C4-2B (cell line): ENCODE measurements around the gene ARMH2.

Source experiments
- H3K27ac ChIP-seq: fragments of 450-650 bp; 2 replicates; pipeline ENCODE4 v1.5.1; 2017
- CTCF ChIP-seq: fragments of 450-650 bp; conservative IDR thresholded peaks from 2 replicates; pipeline ENCODE4 v1.5.1; 2017; ENCODE audit warnings: mild to moderate bottlenecking
- ZFX ChIP-seq: fragments of 450-650 bp; IDR thresholded peaks from 2 replicates; pipeline ENCODE4 v1.6.1; 2017

ARMH2 gene

GRCh38 chr6:24827970-24828369 is 29.3 kb upstream of the ARMH2 start:
- no peak overlapping the region for H3K27ac ChIP-seq

GRCh38 chr6:24827162-24827561 is 28.4 kb upstream of the ARMH2 start:
- TF ChIP-seq ZFX (no peak), CTCF (no peak)
- no peak overlapping the region for H3K27ac ChIP-seq

More at GRCh38 chr6:24827970-24828369, 29.3 kb upstream of the ARMH2 start:
- TF ChIP-seq ZFX: no peak
- TF ChIP-seq CTCF: no peak

- TF ChIP-seq ZFX (no peak), CTCF (no peak)
- H3K27ac ChIP-seq: no peak overlapping the region
Observed at GRCh38 chr6:24825130-24825630, 26.5 kb upstream of the ARMH2 start.

- no peak for TF ChIP-seq CTCF
- no peak for TF ChIP-seq ZFX
- no peak overlapping the region for H3K27ac ChIP-seq
Observed at GRCh38 chr6:24824142-24824938, 25.6 kb upstream of the ARMH2 start.

DNA sequence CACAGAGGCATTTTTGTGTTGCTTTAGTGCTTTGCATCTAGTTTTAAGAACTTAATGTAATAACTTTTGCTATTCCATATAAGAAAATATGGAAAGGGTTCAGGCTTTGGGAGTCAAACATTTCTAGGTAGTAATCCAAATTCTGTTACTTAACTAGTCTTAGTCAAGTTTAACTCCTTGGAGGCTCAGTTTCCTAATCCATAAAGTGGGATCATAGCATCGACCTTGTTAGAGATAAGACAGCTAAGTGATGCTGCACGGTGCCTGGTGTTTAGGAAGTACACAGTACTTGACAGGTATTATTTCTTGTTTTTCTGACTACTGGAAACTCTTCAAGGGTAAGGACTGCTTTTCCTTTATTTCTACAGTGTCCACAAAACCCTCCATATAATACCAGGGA is 24.5 kb upstream of the ARMH2 start:
- H3K27ac ChIP-seq: no peak overlapping the region
- TF ChIP-seq CTCF: no peak
- no peak for TF ChIP-seq ZFX

DNA sequence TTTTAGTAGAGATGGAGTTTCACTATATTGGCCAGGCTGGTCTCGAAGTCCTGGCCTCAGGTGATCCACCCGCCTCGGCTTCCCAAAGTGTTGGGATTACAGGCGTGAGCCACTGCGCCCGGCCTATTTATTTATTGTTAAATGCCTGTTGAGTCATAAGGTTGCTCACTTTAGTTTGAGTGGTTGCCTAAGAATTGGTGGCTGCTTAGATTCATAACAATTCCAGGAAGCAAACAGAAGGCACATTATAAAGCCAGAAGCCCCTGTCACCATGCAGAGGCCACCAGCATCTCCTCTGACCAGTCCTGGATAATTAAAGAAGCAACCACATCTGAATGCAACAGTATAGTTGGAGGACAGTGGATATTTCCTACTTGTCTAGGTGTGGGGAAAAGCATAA is 24.0 kb upstream of the ARMH2 start:
- H3K27ac ChIP-seq: no peak overlapping the region
- no peak for TF ChIP-seq CTCF
- TF ChIP-seq ZFX: no peak

DNA sequence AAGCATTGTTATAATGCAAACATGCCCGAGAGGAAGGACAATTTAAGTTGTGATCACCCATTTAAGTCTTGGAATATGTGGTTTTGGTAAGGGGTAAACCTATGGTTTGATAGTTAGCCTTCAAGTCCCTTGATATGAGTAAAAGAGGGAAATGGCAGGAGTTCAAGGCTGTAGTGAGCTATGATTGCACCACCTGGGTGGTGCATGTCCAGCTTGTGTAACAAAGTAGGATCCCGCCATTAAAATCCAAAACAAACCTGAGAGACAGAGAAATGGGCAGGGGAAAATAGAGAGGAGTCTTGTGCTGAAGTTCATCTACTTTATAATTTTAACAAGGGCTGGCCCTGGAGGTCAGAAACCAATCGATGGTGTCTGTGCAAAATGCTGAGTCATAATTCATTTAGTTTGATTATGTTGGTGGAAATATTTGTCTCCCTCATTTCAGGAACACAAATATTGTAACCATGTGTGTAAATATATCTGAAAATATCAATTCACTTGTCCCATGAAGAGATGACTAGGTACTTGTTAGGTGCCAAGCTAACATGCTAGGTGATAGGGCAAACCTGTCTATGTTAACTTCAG is 23.2 kb upstream of the ARMH2 start:
- no peak overlapping the region for H3K27ac ChIP-seq
- TF ChIP-seq CTCF (no peak), ZFX (no peak)
